ENCODE data around the gene TENT5C. TPM values are rescaled to one million over a fixed set of nuclear protein-coding genes. Genes with fewer than 3 reads are reported as not detected.

TENT5C gene
- total RNA-seq, 1 experiment from 2014 or later, result 1.4 TPM

DNA sequence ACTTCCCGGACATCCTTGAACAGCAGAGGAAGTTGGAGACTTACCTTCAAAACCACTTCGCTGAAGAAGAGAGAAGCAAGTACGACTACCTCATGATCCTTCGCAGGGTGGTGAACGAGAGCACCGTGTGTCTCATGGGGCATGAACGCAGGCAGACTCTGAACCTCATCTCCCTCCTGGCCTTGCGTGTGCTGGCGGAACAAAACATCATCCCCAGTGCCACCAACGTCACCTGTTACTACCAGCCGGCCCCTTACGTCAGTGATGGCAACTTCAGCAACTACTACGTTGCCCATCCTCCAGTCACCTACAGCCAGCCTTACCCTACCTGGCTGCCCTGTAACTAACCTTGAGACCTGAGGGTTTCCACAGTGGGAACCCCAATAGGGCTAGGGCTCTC lies 17.9 kb downstream of the TENT5C start:
- no peaks in the 10 kb centered on the region; the same call in 1 of the 2 replicates for H3K27me3 Mint-ChIP-seq (ENCODE audit: low read depth)
- TF ChIP-seq JAZF1 (CRISPR knock-in tag; IDR thresholded peaks at IDR 0.05) (no peak), ATF1 (CRISPR knock-in tag; IDR thresholded peaks at IDR 0.05) (no peak), SMAD3 (CRISPR knock-in tag; IDR thresholded peaks at IDR 0.05; ENCODE audit: borderline replicate concordance) (no peak), AR (CRISPR knock-in tag; IDR thresholded peaks at IDR 0.05) (no peak), ZNF396 (CRISPR knock-in tag; IDR thresholded peaks at IDR 0.05; ENCODE audit: borderline replicate concordance) (no peak), MXD4 (CRISPR knock-in tag; IDR thresholded peaks at IDR 0.05; ENCODE audit: borderline replicate concordance) (no peak)
- TF ChIP-seq, protein P1, sequence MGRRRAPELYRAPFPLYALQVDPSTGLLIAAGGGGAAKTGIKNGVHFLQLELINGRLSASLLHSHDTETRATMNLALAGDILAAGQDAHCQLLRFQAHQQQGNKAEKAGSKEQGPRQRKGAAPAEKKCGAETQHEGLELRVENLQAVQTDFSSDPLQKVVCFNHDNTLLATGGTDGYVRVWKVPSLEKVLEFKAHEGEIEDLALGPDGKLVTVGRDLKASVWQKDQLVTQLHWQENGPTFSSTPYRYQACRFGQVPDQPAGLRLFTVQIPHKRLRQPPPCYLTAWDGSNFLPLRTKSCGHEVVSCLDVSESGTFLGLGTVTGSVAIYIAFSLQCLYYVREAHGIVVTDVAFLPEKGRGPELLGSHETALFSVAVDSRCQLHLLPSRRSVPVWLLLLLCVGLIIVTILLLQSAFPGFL (CRISPR knock-in tag; IDR thresholded peaks at IDR 0.05; ENCODE audit: borderline replicate concordance), result no peak
- ATAC-seq (no peak), DNase-seq (ENCODE audit: low spot score) (no peak)
- ChIA-PET CTCF (no interaction called here), POLR2A (no interaction called here)
- H3K27ac Mint-ChIP-seq, result no peak overlapping the region
- H3K4me3 Mint-ChIP-seq, result no peak overlapping the region
- H3K36me3 Mint-ChIP-seq, result no peaks in the 10 kb centered on the region
- no peaks in the 10 kb centered on the region for H3K9me3 Mint-ChIP-seq
- H3K4me1 Mint-ChIP-seq, result peaks cover 13% of the 10 kb centered on the region

DNA sequence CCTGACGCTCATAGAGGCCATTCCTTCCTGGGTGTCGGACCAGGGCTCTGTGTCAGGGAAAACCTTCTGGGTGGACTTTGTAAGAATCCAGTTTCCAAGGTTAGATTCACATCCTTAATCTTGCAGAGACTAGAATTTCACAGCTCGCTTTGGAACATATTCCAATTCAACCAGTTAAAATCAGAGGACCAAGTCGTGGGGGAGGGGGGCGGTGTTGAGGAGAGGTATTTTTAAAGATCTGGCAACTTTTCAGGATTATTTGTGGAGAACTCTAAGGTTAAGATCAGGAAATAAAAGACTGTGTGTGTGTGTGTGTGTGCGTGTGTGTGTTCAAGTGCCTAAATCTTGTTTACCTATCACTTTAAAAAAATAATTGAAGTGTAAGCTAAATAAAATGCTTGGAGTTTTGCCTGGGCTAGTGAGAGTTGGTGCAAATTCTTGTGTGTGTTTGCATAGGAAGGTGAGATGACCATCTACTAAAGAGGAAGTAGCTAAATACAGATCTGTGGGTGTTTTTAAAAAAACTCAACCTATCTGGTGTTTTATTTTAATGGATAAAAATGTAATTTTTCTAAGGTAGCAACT lies 21.8 kb downstream of the TENT5C start:
- CTCF ChIA-PET, result interaction anchor here (1.3 to 1.6 kb wide), 2 partner anchors 13 to 126 kb away, joined by 3 to 5 read pairs; no protein-coding TSS in a partner anchor
- H3K4me3 Mint-ChIP-seq, result no peak overlapping the region
- no peak overlapping the region for H3K27ac Mint-ChIP-seq
- no peaks in the 10 kb centered on the region for H3K36me3 Mint-ChIP-seq
- POLR2A ChIA-PET, result no interaction called here
- H3K4me1 Mint-ChIP-seq, result peaks cover 22% of the 10 kb centered on the region
- DNase-seq (ENCODE audit: low spot score) (no peak), ATAC-seq (no peak)
- no peaks in the 10 kb centered on the region; the same call in 1 of the 2 replicates for H3K27me3 Mint-ChIP-seq (ENCODE audit: low read depth)
- no peaks in the 10 kb centered on the region for H3K9me3 Mint-ChIP-seq
- TF ChIP-seq CREM (CRISPR knock-in tag; IDR thresholded peaks at IDR 0.05), result no peak
- TF ChIP-seq HMGA2 (CRISPR knock-in tag; IDR thresholded peaks at IDR 0.05), result no peak
- TF ChIP-seq, protein P2, sequence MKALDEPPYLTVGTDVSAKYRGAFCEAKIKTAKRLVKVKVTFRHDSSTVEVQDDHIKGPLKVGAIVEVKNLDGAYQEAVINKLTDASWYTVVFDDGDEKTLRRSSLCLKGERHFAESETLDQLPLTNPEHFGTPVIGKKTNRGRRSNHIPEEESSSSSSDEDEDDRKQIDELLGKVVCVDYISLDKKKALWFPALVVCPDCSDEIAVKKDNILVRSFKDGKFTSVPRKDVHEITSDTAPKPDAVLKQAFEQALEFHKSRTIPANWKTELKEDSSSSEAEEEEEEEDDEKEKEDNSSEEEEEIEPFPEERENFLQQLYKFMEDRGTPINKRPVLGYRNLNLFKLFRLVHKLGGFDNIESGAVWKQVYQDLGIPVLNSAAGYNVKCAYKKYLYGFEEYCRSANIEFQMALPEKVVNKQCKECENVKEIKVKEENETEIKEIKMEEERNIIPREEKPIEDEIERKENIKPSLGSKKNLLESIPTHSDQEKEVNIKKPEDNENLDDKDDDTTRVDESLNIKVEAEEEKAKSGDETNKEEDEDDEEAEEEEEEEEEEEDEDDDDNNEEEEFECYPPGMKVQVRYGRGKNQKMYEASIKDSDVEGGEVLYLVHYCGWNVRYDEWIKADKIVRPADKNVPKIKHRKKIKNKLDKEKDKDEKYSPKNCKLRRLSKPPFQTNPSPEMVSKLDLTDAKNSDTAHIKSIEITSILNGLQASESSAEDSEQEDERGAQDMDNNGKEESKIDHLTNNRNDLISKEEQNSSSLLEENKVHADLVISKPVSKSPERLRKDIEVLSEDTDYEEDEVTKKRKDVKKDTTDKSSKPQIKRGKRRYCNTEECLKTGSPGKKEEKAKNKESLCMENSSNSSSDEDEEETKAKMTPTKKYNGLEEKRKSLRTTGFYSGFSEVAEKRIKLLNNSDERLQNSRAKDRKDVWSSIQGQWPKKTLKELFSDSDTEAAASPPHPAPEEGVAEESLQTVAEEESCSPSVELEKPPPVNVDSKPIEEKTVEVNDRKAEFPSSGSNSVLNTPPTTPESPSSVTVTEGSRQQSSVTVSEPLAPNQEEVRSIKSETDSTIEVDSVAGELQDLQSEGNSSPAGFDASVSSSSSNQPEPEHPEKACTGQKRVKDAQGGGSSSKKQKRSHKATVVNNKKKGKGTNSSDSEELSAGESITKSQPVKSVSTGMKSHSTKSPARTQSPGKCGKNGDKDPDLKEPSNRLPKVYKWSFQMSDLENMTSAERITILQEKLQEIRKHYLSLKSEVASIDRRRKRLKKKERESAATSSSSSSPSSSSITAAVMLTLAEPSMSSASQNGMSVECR (CRISPR knock-in tag; IDR thresholded peaks at IDR 0.05; ENCODE audit: borderline replicate concordance), result no peak
- no peak for TF ChIP-seq ZNF532 (CRISPR knock-in tag; IDR thresholded peaks at IDR 0.05; ENCODE audit: borderline replicate concordance)
- TF ChIP-seq, protein P3, sequence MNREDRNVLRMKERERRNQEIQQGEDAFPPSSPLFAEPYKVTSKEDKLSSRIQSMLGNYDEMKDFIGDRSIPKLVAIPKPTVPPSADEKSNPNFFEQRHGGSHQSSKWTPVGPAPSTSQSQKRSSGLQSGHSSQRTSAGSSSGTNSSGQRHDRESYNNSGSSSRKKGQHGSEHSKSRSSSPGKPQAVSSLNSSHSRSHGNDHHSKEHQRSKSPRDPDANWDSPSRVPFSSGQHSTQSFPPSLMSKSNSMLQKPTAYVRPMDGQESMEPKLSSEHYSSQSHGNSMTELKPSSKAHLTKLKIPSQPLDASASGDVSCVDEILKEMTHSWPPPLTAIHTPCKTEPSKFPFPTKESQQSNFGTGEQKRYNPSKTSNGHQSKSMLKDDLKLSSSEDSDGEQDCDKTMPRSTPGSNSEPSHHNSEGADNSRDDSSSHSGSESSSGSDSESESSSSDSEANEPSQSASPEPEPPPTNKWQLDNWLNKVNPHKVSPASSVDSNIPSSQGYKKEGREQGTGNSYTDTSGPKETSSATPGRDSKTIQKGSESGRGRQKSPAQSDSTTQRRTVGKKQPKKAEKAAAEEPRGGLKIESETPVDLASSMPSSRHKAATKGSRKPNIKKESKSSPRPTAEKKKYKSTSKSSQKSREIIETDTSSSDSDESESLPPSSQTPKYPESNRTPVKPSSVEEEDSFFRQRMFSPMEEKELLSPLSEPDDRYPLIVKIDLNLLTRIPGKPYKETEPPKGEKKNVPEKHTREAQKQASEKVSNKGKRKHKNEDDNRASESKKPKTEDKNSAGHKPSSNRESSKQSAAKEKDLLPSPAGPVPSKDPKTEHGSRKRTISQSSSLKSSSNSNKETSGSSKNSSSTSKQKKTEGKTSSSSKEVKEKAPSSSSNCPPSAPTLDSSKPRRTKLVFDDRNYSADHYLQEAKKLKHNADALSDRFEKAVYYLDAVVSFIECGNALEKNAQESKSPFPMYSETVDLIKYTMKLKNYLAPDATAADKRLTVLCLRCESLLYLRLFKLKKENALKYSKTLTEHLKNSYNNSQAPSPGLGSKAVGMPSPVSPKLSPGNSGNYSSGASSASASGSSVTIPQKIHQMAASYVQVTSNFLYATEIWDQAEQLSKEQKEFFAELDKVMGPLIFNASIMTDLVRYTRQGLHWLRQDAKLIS (CRISPR knock-in tag; IDR thresholded peaks at IDR 0.05; ENCODE audit: borderline replicate concordance), result no peak
- no peak for TF ChIP-seq CTCF (IDR thresholded peaks at IDR 0.05)
- TF ChIP-seq ZNF263 (CRISPR knock-in tag; IDR thresholded peaks at IDR 0.05; ENCODE audit: low read depth), result no peak
